Glutamatergic neuron (in vitro differentiated cells): ENCODE measurements around the gene B3GLCT. TPM values are rescaled to one million over a fixed set of nuclear protein-coding genes. Genes with fewer than 3 reads are reported as not detected.

Source experiments
- DNase-seq: peaks from one replicate; pipeline ENCODE4 v3.0.0; 2022
- H3K27ac Mint-ChIP-seq: one replicate; pipeline ENCODE4 v1.8.0; 2020; ENCODE audit warnings: mild to moderate bottlenecking, mixed read lengths, inconsistent platforms; ENCODE audit not compliant: unreplicated experiment
- H3K27me3 Mint-ChIP-seq: one replicate; pipeline ENCODE4 v1.8.0; 2020; ENCODE audit warnings: mild to moderate bottlenecking, moderate library complexity, mixed read lengths, inconsistent platforms; ENCODE audit not compliant: unreplicated experiment
- H3K36me3 Mint-ChIP-seq: one replicate; pipeline ENCODE4 v1.8.0; 2020; ENCODE audit warnings: mild to moderate bottlenecking, mixed read lengths, inconsistent platforms; ENCODE audit not compliant: unreplicated experiment
- H3K4me1 Mint-ChIP-seq: one replicate; pipeline ENCODE4 v1.8.0; 2020; ENCODE audit warnings: mild to moderate bottlenecking, low read depth, mixed read lengths, inconsistent platforms; ENCODE audit not compliant: unreplicated experiment
- H3K4me3 Mint-ChIP-seq: one replicate; pipeline ENCODE4 v1.8.0; 2020; ENCODE audit warnings: mild to moderate bottlenecking, mixed read lengths, inconsistent platforms; ENCODE audit not compliant: unreplicated experiment
- H3K9me3 Mint-ChIP-seq: one replicate; pipeline ENCODE4 v1.8.0; 2020; ENCODE audit warnings: mild to moderate bottlenecking, moderate library complexity, mixed read lengths, inconsistent platforms; ENCODE audit not compliant: unreplicated experiment
- CTCF ChIP-seq: fragments of 200-600 bp; sonication (generic); IDR thresholded peaks from one replicate; pipeline ENCODE4 v1.5.0; 2021; ENCODE audit not compliant: partially characterized antibody, unreplicated experiment
- total RNA-seq: library from RNA; stranded (reverse); fragmentation: NEBNext Ultra II Directional; extraction: Animal tissue kit (Norgen Biotek cat#: 25700); gene quantifications from one replicate; pipeline ENCODE4 v1.2.1, GENCODE V29; 2021; ENCODE audit not compliant: unreplicated experiment

B3GLCT gene
- total RNA-seq, 1 donor from 2014 or later: 11.6 TPM

- no peaks in the 10 kb centered on the region for H3K27me3 Mint-ChIP-seq
- TF ChIP-seq CTCF: no peak
- no peak for DNase-seq
- H3K4me3 Mint-ChIP-seq: no peak overlapping the region
- no peaks in the 10 kb centered on the region for H3K4me1 Mint-ChIP-seq
- H3K36me3 Mint-ChIP-seq: peaks cover 10% of the 10 kb centered on the region
- peaks cover 1% of the 10 kb centered on the region for H3K9me3 Mint-ChIP-seq
- H3K27ac Mint-ChIP-seq: no peak overlapping the region
Observed at GRCh38 chr13:31322026-31322425, 122.3 kb downstream of the B3GLCT start.

GRCh38 chr13:31322702-31323405 lies 123.1 kb downstream of the B3GLCT start:
- no peak for DNase-seq
- H3K27me3 Mint-ChIP-seq: no peaks in the 10 kb centered on the region
- H3K9me3 Mint-ChIP-seq: no peaks in the 10 kb centered on the region
- no peaks in the 10 kb centered on the region for H3K4me1 Mint-ChIP-seq
- peaks cover 6% of the 10 kb centered on the region for H3K36me3 Mint-ChIP-seq
- TF ChIP-seq CTCF: no peak
- no peak overlapping the region for H3K4me3 Mint-ChIP-seq
- H3K27ac Mint-ChIP-seq: no peak overlapping the region

- H3K36me3 Mint-ChIP-seq: no peaks in the 10 kb centered on the region
- H3K27me3 Mint-ChIP-seq: no peaks in the 10 kb centered on the region
- H3K9me3 Mint-ChIP-seq: no peaks in the 10 kb centered on the region
- no peaks in the 10 kb centered on the region for H3K4me1 Mint-ChIP-seq
- DNase-seq: no peak
- no peak for TF ChIP-seq CTCF
- H3K27ac Mint-ChIP-seq: no peak overlapping the region
- no peak overlapping the region for H3K4me3 Mint-ChIP-seq
Observed at GRCh38 chr13:31327182-31327860, 127.5 kb downstream of the B3GLCT start.

GRCh38 chr13:31328549-31329235 lies 128.9 kb downstream of the B3GLCT start:
- Mint-ChIP-seq H3K36me3 (no peaks in the 10 kb centered on the region), H3K27me3 (no peaks in the 10 kb centered on the region), H3K27ac (no peak overlapping the region), H3K9me3 (no peaks in the 10 kb centered on the region), H3K4me3 (no peak overlapping the region), H3K4me1 (no peaks in the 10 kb centered on the region)
- TF ChIP-seq CTCF: no peak
- no peak for DNase-seq

- Mint-ChIP-seq H3K27ac (no peak overlapping the region), H3K4me3 (no peak overlapping the region), H3K9me3 (no peaks in the 10 kb centered on the region), H3K4me1 (no peaks in the 10 kb centered on the region), H3K27me3 (no peaks in the 10 kb centered on the region), H3K36me3 (no peaks in the 10 kb centered on the region)
- TF ChIP-seq CTCF: no peak
- DNase-seq: no peak
Observed at GRCh38 chr13:31330236-31330635, 130.5 kb downstream of the B3GLCT start.
